ENCODE results near the gene SEMG2. TPM values are rescaled to one million over a fixed set of nuclear protein-coding genes. Genes with fewer than 3 reads are reported as not detected.

Gene SEMG2
- total and polyA plus RNA-seq, 2 donors (not counting 1 experiment from before 2014, with no cell fraction given) = not detected

DNA sequence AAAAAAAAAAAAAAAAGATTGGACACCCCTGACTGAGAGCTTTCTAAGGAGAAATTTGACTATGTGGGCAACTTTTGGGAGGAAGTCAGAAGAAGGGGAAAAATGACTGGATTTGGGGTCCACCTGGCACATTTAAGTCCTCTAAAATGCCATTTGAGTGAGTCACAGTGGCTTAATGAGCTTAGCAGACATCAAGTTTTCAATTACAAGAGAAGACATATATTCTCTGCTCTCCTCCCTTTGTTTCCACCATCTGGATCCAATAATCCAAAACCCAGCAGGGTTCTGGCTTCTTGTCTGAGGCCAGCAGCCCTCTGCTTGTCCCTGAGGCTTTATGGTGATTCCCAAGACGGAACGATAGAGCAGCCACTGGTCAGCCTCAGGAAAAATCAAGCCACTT lies 39.5 kb upstream of the SEMG2 start:
- ChIA-PET CTCF (no interaction called here), POLR2A (no interaction called here)
- ATAC-seq (ENCODE audit: low read depth) (no peak), DNase-seq (no peak)
- no peaks in the 10 kb centered on the region for H3K9me3 Mint-ChIP-seq (ENCODE audit: insufficient read depth)
- Histone ChIP-seq H3K27ac (ENCODE audit: low read length in 2 of 2) (no peak overlapping the region), H3K9me3 (ENCODE audit: control extremely low read depth in 1 of 3, control insufficient read depth in 2 of 3, insufficient read depth in 1 of 3, low read length in 2 of 3) (no peaks in the 10 kb centered on the region), H3K79me2 (ENCODE audit: control insufficient read depth, insufficient read depth, low read length) (no peaks in the 10 kb centered on the region), H3K36me3 (replicated peaks in 1 of 2; ENCODE audit: control extremely low read depth in 1 of 2, control insufficient read depth in 1 of 2, extremely low read depth in 1 of 2, insufficient read depth in 2 of 2, low read length in 1 of 2) (no peaks in the 10 kb centered on the region), H4K20me1 (ENCODE audit: control insufficient read depth, insufficient read depth, low read length, poor library complexity, severe bottlenecking) (no peaks in the 10 kb centered on the region), H3K27me3 (replicated peaks in 1 of 4; ENCODE audit: control extremely low read depth in 1 of 4, control insufficient read depth in 3 of 4, insufficient read depth in 4 of 4, low read length in 3 of 4) (peaks cover 0 to 11% (median 0%) of the 10 kb centered on the region in 4 experiments), H3K4me2 (replicated peaks; ENCODE audit: low read depth, low read length, poor library complexity, severe bottlenecking) (no peak overlapping the region), H2AFZ (ENCODE audit: insufficient read depth, low read depth, low read length, poor library complexity, severe bottlenecking) (no peak overlapping the region), H3K4me1 (ENCODE audit: control insufficient read depth in 2 of 2, insufficient read depth in 2 of 2, low read length in 2 of 2) (no peaks in the 10 kb centered on the region), H3K4me3 (ENCODE audit: control extremely low read depth in 1 of 5, extremely low read depth in 1 of 5, insufficient read depth in 1 of 5, low read depth in 2 of 5, low read length in 4 of 5) (no peak overlapping the region), H3K9ac (ENCODE audit: low read length) (no peak overlapping the region)
- no peaks in the 10 kb centered on the region for H3K4me1 Mint-ChIP-seq
- 90% methylated on average over 2 of the region's 2 CpGs for WGBS (ENCODE audit: insufficient coverage)
- TF ChIP-seq, protein P1, sequence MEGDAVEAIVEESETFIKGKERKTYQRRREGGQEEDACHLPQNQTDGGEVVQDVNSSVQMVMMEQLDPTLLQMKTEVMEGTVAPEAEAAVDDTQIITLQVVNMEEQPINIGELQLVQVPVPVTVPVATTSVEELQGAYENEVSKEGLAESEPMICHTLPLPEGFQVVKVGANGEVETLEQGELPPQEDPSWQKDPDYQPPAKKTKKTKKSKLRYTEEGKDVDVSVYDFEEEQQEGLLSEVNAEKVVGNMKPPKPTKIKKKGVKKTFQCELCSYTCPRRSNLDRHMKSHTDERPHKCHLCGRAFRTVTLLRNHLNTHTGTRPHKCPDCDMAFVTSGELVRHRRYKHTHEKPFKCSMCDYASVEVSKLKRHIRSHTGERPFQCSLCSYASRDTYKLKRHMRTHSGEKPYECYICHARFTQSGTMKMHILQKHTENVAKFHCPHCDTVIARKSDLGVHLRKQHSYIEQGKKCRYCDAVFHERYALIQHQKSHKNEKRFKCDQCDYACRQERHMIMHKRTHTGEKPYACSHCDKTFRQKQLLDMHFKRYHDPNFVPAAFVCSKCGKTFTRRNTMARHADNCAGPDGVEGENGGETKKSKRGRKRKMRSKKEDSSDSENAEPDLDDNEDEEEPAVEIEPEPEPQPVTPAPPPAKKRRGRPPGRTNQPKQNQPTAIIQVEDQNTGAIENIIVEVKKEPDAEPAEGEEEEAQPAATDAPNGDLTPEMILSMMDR (IDR thresholded peaks at IDR 0.05) = no peak
- no peak for TF ChIP-seq EZH2 (IDR thresholded peaks at IDR 0.05; ENCODE audit: borderline replicate concordance, insufficient read depth, low read depth, low read length, poor library complexity, severe bottlenecking)
- no peak overlapping the region for H3K27ac Mint-ChIP-seq
- H3K27me3 Mint-ChIP-seq = peaks cover 15% of the 10 kb centered on the region
- no peak overlapping the region for H3K4me3 Mint-ChIP-seq
- intact Hi-C loops (cut with micrococcal nuclease) = no loop called here

DNA sequence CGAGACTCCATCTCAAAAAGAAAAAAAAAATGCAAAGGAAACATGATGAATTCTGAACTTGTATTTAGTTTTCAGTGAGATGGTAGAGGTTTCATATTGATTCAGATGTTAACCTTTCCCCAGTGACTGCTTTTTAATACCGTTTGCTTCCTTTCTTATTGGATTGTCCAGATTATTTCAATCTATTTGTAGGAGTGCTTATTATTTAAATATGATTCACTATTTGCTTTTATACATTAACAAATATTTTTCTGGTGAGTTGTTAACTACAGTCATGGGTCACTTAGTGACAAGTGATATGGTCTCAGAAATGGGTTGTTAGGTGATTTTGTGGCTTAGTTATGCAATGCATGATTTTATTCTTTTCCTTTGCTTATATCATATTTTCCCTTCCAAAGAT lies 38.1 kb upstream of the SEMG2 start:
- Histone ChIP-seq H3K4me2 (replicated peaks; ENCODE audit: low read depth, low read length, poor library complexity, severe bottlenecking) (no peak overlapping the region), H3K36me3 (replicated peaks in 1 of 2; ENCODE audit: control extremely low read depth in 1 of 2, control insufficient read depth in 1 of 2, extremely low read depth in 1 of 2, insufficient read depth in 2 of 2, low read length in 1 of 2) (no peaks in the 10 kb centered on the region), H3K4me1 (ENCODE audit: control insufficient read depth in 2 of 2, insufficient read depth in 2 of 2, low read length in 2 of 2) (no peaks in the 10 kb centered on the region), H3K79me2 (ENCODE audit: control insufficient read depth, insufficient read depth, low read length) (no peaks in the 10 kb centered on the region), H3K27me3 (replicated peaks in 1 of 4; ENCODE audit: control extremely low read depth in 1 of 4, control insufficient read depth in 3 of 4, insufficient read depth in 4 of 4, low read length in 3 of 4) (peaks cover 0 to 11% (median 0%) of the 10 kb centered on the region in 4 experiments), H4K20me1 (ENCODE audit: control insufficient read depth, insufficient read depth, low read length, poor library complexity, severe bottlenecking) (no peaks in the 10 kb centered on the region), H3K9me3 (ENCODE audit: control extremely low read depth in 1 of 3, control insufficient read depth in 2 of 3, insufficient read depth in 1 of 3, low read length in 2 of 3) (no peaks in the 10 kb centered on the region), H3K9ac (ENCODE audit: low read length) (no peak overlapping the region), H2AFZ (ENCODE audit: insufficient read depth, low read depth, low read length, poor library complexity, severe bottlenecking) (no peak overlapping the region), H3K4me3 (ENCODE audit: control extremely low read depth in 1 of 5, extremely low read depth in 1 of 5, insufficient read depth in 1 of 5, low read depth in 2 of 5, low read length in 4 of 5) (no peak overlapping the region), H3K27ac (ENCODE audit: low read length in 2 of 2) (no peak overlapping the region)
- no peak for ATAC-seq (ENCODE audit: low read depth)
- no peak overlapping the region for H3K27ac Mint-ChIP-seq
- intact Hi-C loops (cut with micrococcal nuclease) = no loop called here
- POLR2A ChIA-PET = no interaction called here
- WGBS (ENCODE audit: insufficient coverage) = no CpG with 5 or more reads among the region's 2 CpGs
- no peak overlapping the region for H3K4me3 Mint-ChIP-seq
- H3K9me3 Mint-ChIP-seq (ENCODE audit: insufficient read depth) = no peaks in the 10 kb centered on the region
- H3K27me3 Mint-ChIP-seq = peaks cover 10% of the 10 kb centered on the region
- DNase-seq = no peak
- H3K4me1 Mint-ChIP-seq = no peaks in the 10 kb centered on the region
- CTCF ChIA-PET = no interaction called here
- no peak for TF ChIP-seq EZH2 (IDR thresholded peaks at IDR 0.05; ENCODE audit: borderline replicate concordance, insufficient read depth, low read depth, low read length, poor library complexity, severe bottlenecking)
- TF ChIP-seq, protein P1 (IDR thresholded peaks at IDR 0.05) = no peak

All from B cell (primary cell).